Testis (tissue), 2 donors: ENCODE measurements around the gene HSPB7.

Experiments
- POLR2A ChIP-seq: fragments of 450-650 bp; IDR thresholded peaks from one replicate; pipeline ENCODE4 v1.6.1; 2017; ENCODE audit warnings: antibody characterized with exemption, mild to moderate bottlenecking, moderate library complexity
- TF ChIP-seq, protein P1 (sequence below), 3 experiments: fragments of 450-650 bp in 2 of 3; fragments of 200-600 bp in 1 of 3; sonication (generic) in 1 of 3; IDR thresholded peaks; one replicate each; pipeline ENCODE4 v1.5.1; 2016 to 2019; ENCODE audit warnings: antibody characterized with exemption in 3 of 3, mild to moderate bottlenecking in 2 of 3, moderate library complexity in 1 of 3

DNA sequence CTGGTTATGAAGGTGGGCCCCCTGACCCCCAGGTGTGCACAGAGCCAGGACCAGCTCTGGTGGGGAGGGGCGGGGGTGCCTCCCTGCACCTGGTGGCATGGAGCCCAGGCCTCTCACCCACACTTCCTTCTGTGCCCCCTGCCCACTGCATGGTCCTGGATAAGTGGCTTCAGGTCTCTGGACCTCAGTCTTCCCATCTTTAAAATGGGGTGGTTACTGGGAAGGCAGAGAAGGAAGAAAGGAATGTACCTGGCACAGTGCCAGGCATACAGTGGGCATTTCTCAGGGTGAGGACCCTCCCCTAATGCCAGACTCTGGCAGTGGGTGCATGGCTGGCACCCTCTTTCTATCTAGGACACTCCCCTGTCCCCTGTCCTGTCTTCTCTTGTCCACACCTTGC lies 11.4 kb upstream of the HSPB7 start:
- TF ChIP-seq, protein P1, sequence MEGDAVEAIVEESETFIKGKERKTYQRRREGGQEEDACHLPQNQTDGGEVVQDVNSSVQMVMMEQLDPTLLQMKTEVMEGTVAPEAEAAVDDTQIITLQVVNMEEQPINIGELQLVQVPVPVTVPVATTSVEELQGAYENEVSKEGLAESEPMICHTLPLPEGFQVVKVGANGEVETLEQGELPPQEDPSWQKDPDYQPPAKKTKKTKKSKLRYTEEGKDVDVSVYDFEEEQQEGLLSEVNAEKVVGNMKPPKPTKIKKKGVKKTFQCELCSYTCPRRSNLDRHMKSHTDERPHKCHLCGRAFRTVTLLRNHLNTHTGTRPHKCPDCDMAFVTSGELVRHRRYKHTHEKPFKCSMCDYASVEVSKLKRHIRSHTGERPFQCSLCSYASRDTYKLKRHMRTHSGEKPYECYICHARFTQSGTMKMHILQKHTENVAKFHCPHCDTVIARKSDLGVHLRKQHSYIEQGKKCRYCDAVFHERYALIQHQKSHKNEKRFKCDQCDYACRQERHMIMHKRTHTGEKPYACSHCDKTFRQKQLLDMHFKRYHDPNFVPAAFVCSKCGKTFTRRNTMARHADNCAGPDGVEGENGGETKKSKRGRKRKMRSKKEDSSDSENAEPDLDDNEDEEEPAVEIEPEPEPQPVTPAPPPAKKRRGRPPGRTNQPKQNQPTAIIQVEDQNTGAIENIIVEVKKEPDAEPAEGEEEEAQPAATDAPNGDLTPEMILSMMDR (IDR thresholded peaks at IDR 0.05), result no peak
- no peak for TF ChIP-seq POLR2A
